Retinal pigment epithelial cell (primary cell): ENCODE measurements around the gene MUC6.

Source experiments
- DNase-seq: peaks from one replicate; pipeline ENCODE4 v3.0.0-alpha.2; 2010; ENCODE audit warnings: low read depth
- H3K4me3 ChIP-seq: 2 replicates; pipeline ENCODE4 v1.5.1; 2011; ENCODE audit warnings: mild to moderate bottlenecking, low read length, control low read depth, moderate library complexity
- CTCF ChIP-seq: conservative IDR thresholded peaks from 2 replicates; pipeline ENCODE4 v1.5.1; 2011; ENCODE audit warnings: low read depth, low read length, control low read depth, inconsistent platforms

The MUC6 gene

GRCh38 chr11:1038361-1038760 is 1.8 kb upstream of the MUC6 start:
- no peak for TF ChIP-seq CTCF
- H3K4me3 ChIP-seq, result no peak overlapping the region
- no peak for DNase-seq

- no peak for DNase-seq
- no peak overlapping the region for H3K4me3 ChIP-seq
- no peak for TF ChIP-seq CTCF
These were observed 1.1 kb upstream of the MUC6 start for GRCh38 chr11:1037506-1038055.

- no peak overlapping the region for H3K4me3 ChIP-seq
- no peak for DNase-seq
- no peak for TF ChIP-seq CTCF
These were observed 413 bp upstream of the MUC6 start for GRCh38 chr11:1036931-1037330.

GRCh38 chr11:1035577-1036283 is 788 bp downstream of the MUC6 start:
- TF ChIP-seq CTCF, result no peak
- H3K4me3 ChIP-seq, result no peak overlapping the region
- no peak for DNase-seq

- no peak overlapping the region for H3K4me3 ChIP-seq
- no peak for DNase-seq
- TF ChIP-seq CTCF, result no peak
These were observed 1.8 kb downstream of the MUC6 start for GRCh38 chr11:1034456-1035295.

GRCh38 chr11:1034001-1034400 is 2.5 kb downstream of the MUC6 start:
- TF ChIP-seq CTCF, result no peak
- no peak for DNase-seq
- no peak overlapping the region for H3K4me3 ChIP-seq
